GM18951 (cell line): ENCODE results near the gene PPM1N.

Experiments
- POLR2A ChIP-seq: IDR thresholded peaks from 4 replicates; pipeline ENCODE4 v1.6.1; 2011; ENCODE audit warnings: mild to moderate bottlenecking; ENCODE audit not compliant: insufficient read length, insufficient read depth; ENCODE audit errors: extremely low read depth
- in situ Hi-C: fragments of 300-500 bp; cut with MboI; formaldehyde crosslinking; loops from one replicate; pipeline ENCODE4 v1.12.0; 2022; ENCODE audit warnings: low sequenced_read_pairs, mixed read lengths, inconsistent platforms; ENCODE audit not compliant: unreplicated experiment

The PPM1N gene

GRCh38 chr19:45528744-45529419 is 30.6 kb downstream of the PPM1N start:
- TF ChIP-seq POLR2A = peak; percentile 30

GRCh38 chr19:45529420-45529785 is 31.2 kb downstream of the PPM1N start:
- TF ChIP-seq POLR2A = no peak
- in situ Hi-C loops = no loop called here

More at GRCh38 chr19:45528744-45529419, 30.6 kb downstream of the PPM1N start:
- in situ Hi-C loops = no loop called here

GRCh38 chr19:45531349-45531748 is 33.1 kb downstream of the PPM1N start:
- in situ Hi-C loops = no loop called here
- TF ChIP-seq POLR2A = no peak

GRCh38 chr19:45539459-45539858 is 41.2 kb downstream of the PPM1N start:
- no peak for TF ChIP-seq POLR2A
- in situ Hi-C loops = no loop called here

GRCh38 chr19:45542234-45542668 is 44.0 kb downstream of the PPM1N start:
- in situ Hi-C loops = no loop called here
- TF ChIP-seq POLR2A = no peak

GRCh38 chr19:45547211-45547770 is 49.0 kb downstream of the PPM1N start:
- no peak for TF ChIP-seq POLR2A
- in situ Hi-C loops = no loop called here

- in situ Hi-C loops = no loop called here
- TF ChIP-seq POLR2A = no peak
Measured at GRCh38 chr19:45547965-45548609, 49.8 kb downstream of the PPM1N start.
